SK-N-SH (cell line): ENCODE data around the gene CDH20.

Experiments used
- CTCF ChIP-seq: fragments of 200-600 bp; sonication (generic); IDR thresholded peaks from 2 replicates; pipeline ENCODE4 v1.6.1; 2017; ENCODE audit warnings: antibody characterized with exemption, mild to moderate bottlenecking, moderate library complexity
- FOXM1 ChIP-seq: IDR thresholded peaks from 2 replicates; pipeline ENCODE4 v1.4.0; 2012; ENCODE audit warnings: low read depth, mild to moderate bottlenecking
- JUND ChIP-seq: IDR thresholded peaks from 2 replicates; pipeline ENCODE4 v1.4.0; 2012
- MXI1 ChIP-seq: IDR thresholded peaks from 2 replicates; pipeline ENCODE4 v1.6.1; 2012; ENCODE audit warnings: mild to moderate bottlenecking, low read depth, low read length, improper control_type of control experiment
- PBX3 ChIP-seq: IDR thresholded peaks from 2 replicates; pipeline ENCODE4; 2012
- POLR2AphosphoS5 ChIP-seq: IDR thresholded peaks from 2 replicates; pipeline ENCODE4 v1.6.1; 2012; ENCODE audit warnings: low read depth, low read length
- SMC3 ChIP-seq: IDR thresholded peaks from 2 replicates; pipeline ENCODE4 v1.6.1; 2012; ENCODE audit warnings: low read depth, low read length, improper control_type of control experiment
- TAF1 ChIP-seq: IDR thresholded peaks from 2 replicates; pipeline ENCODE4 v1.6.1; 2012; ENCODE audit warnings: low read depth, mild to moderate bottlenecking, low read length, moderate library complexity, borderline replicate concordance
- TF ChIP-seq, protein P1 (sequence below): IDR thresholded peaks from 2 replicates; pipeline ENCODE4 v1.4.0; 2012; ENCODE audit warnings: low read depth

DNA sequence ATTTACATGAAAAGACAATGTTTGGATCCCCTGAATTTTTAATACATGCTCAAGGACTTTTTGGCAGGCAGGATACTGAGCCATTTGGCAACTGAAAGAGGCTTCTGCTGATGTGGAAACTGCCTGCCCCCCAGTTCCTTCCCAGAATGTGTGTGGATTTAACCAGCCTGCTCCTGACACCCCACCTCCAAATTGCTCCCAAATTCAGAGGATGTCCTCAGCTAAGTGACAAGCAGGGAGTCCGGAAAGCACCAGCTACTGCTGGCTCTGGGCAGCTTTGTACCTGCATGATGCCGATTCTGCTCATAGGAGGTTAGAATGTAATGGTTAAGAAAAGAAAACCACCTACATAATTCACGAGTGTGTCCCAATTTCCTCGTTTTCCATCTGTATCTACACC, 197.5 kb downstream of the CDH20 start:
- TF ChIP-seq CTCF (no peak), MXI1 (no peak), TAF1 (no peak), POLR2AphosphoS5 (no peak), PBX3 (no peak), SMC3 (no peak), FOXM1 (no peak), JUND (no peak)
- TF ChIP-seq, protein P1, sequence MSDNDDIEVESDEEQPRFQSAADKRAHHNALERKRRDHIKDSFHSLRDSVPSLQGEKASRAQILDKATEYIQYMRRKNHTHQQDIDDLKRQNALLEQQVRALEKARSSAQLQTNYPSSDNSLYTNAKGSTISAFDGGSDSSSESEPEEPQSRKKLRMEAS, result no peak
